Esophagus squamous epithelium (tissue), 5 donors: ENCODE results near the gene KCTD18. TPM values are rescaled to one million over a fixed set of nuclear protein-coding genes. Genes with fewer than 3 reads are reported as not detected.

Source experiments
- DNase-seq: peaks from one replicate; lab custom pipeline; 2025; lab: John Stamatoyannopoulos, UW
- H3K27ac ChIP-seq, 4 donors: fragments of 200-600 bp; sonication (generic); one replicate each; pipeline ENCODE4 v1.5.1; 2016 to 2019; ENCODE audit warnings: mild to moderate bottlenecking in 1 of 4
- H3K27me3 ChIP-seq, 4 donors: fragments of 200-600 bp; sonication (generic); 1 replicate in 3 of 4; 2 replicates in 1 of 4; pipeline versions ENCODE4 v1.5.1 to v1.6.0; 2017 to 2021; ENCODE audit warnings: antibody characterized with exemption in 1 of 4
- H3K36me3 ChIP-seq, 3 donors: fragments of 200-600 bp; sonication (generic); one replicate each; pipeline ENCODE4 v1.5.1; 2016 to 2019
- H3K4me1 ChIP-seq, 3 donors: fragments of 200-600 bp; sonication (generic); one replicate each; pipeline ENCODE4 v1.5.1; 2017 to 2019
- H3K4me3 ChIP-seq, 4 donors: fragments of 200-600 bp; sonication (generic); 1 replicate in 3 of 4; 2 replicates in 1 of 4; pipeline ENCODE4 v1.5.1; 2016 to 2019; ENCODE audit warnings: mild to moderate bottlenecking in 2 of 4, moderate library complexity in 1 of 4
- H3K9me3 ChIP-seq, 3 donors: fragments of 200-600 bp; sonication (generic); one replicate each; pipeline ENCODE4 v1.5.1; 2016 to 2019
- CTCF ChIP-seq, 6 experiments: fragments of 450-650 bp in 4 of 6; fragments of 200-600 bp in 2 of 6; sonication (generic) in 2 of 6; IDR thresholded peaks; one replicate each; pipeline ENCODE4 v1.5.1; 2016 to 2019; ENCODE audit warnings: antibody characterized with exemption in 6 of 6, mild to moderate bottlenecking in 4 of 6, moderate library complexity in 4 of 6
- POLR2A ChIP-seq, 4 donors: fragments of 450-650 bp; IDR thresholded peaks; one replicate each; pipeline ENCODE4 v1.6.1; 2017; ENCODE audit warnings: antibody characterized with exemption in 4 of 4, mild to moderate bottlenecking in 4 of 4, moderate library complexity in 3 of 4
- WGBS, 2 donors: methylation state at CpG; one replicate each; pipeline ENCODE4 v1.1.5; 2018; 5-methylcytosine and 5-hydroxymethylcytosine counted together
- intact Hi-C: fragments of 100-400 bp; cut with DNase I; formaldehyde crosslinking; loops from one replicate; pipeline ENCODE4 v1.15.0; 2022
- total RNA-seq, 4 donors: library from RNA; depleted of rRNA; stranded (reverse); fragments of >200 nt; gene quantifications; one replicate each; pipeline ENCODE4 v1.1.0, GENCODE V29; 2016
- donor health status: DM: yes; HTN: yes; CAD: no.

Gene KCTD18
- total RNA-seq, 4 donors from 2014 or later = 6.9 to 19.5 (median 13.9) TPM

- no peaks in the 10 kb centered on the region for H3K27me3 ChIP-seq
- no peak for DNase-seq
- WGBS, 2 donors = 85 to 86% methylated on average over 1 of the region's 1 CpG
- H3K9me3 ChIP-seq = no peaks in the 10 kb centered on the region
- H3K36me3 ChIP-seq = peaks cover 0 to 89% (median 0%) of the 10 kb centered on the region in 3 donors
- no peak overlapping the region for H3K4me3 ChIP-seq
- TF ChIP-seq POLR2A (IDR thresholded peaks at IDR 0.05) = no peak
- TF ChIP-seq CTCF (IDR thresholded peaks at IDR 0.05) = no peak
- no peaks in the 10 kb centered on the region for H3K4me1 ChIP-seq
- H3K27ac ChIP-seq = no peak overlapping the region
- intact Hi-C loops = no loop called here
These were observed 67.4 kb downstream of the KCTD18 start for GRCh38 chr2:200442471-200442870.

- 92 to 96% methylated on average over 5 of the region's 5 CpGs for WGBS, 2 donors
These were observed 69.9 kb downstream of the KCTD18 start for GRCh38 chr2:200439981-200440380.

More at GRCh38 chr2:200439981-200440380, 69.9 kb downstream of the KCTD18 start:
- peaks cover 0 to 89% (median 0%) of the 10 kb centered on the region in 3 donors for H3K36me3 ChIP-seq
- H3K4me3 ChIP-seq = no peak overlapping the region
- no peak for TF ChIP-seq POLR2A (IDR thresholded peaks at IDR 0.05)
- no peak for TF ChIP-seq CTCF (IDR thresholded peaks at IDR 0.05)
- no peak overlapping the region for H3K27ac ChIP-seq
- no peak for DNase-seq
- H3K4me1 ChIP-seq = no peaks in the 10 kb centered on the region
- intact Hi-C loops = no loop called here
- no peaks in the 10 kb centered on the region for H3K27me3 ChIP-seq
- no peaks in the 10 kb centered on the region for H3K9me3 ChIP-seq

Other genes starting within 250 kb of the KCTD18 start
- 10 to 100 TPM; 53.2 to 91.9 (median 68.3) TPM for gene SPATS2L, start 203.4 kb downstream of the KCTD18 start, total RNA-seq
- 10 to 100 TPM in 1 of 4 donors, 1 to 10 TPM in 3; 2.2 to 10.7 (median 5.6) TPM for gene SGO2, start 16.1 kb upstream of the KCTD18 start, total RNA-seq
- 10 to 100 TPM in 2 of 4 donors, 1 to 10 TPM in 2; 3.2 to 69.4 (median 14.6) TPM for gene AOX1, start 75.9 kb upstream of the KCTD18 start, total RNA-seq